ENCODE measurements around the gene LPAR5. TPM values are rescaled to one million over a fixed set of nuclear protein-coding genes. Genes with fewer than 3 reads are reported as not detected.

The LPAR5 gene
- total RNA-seq, 4 donors from 2014 or later, result 27.9 to 50.1 (median 30.2) TPM

DNA sequence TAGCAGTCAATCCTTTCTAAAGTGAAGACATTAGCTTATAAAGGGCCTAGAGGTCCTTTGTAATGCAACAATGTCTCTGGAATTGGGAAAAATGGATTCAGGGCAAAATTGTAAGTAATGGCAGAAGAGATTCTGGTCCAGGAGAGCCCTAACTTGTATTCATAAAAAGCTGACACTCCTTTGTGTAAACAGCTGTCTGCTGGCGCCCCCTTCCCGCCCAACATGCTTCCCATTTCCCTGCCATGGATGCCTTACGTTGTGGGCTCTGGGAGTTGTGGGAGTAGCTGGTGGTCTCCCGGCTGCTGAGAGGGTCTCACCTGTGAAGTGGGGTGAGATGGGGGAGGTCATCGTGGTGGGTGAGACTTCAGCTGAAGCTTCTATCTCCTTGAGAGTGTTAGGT lies 9.1 kb upstream of the LPAR5 start:
- TF ChIP-seq, protein P1, sequence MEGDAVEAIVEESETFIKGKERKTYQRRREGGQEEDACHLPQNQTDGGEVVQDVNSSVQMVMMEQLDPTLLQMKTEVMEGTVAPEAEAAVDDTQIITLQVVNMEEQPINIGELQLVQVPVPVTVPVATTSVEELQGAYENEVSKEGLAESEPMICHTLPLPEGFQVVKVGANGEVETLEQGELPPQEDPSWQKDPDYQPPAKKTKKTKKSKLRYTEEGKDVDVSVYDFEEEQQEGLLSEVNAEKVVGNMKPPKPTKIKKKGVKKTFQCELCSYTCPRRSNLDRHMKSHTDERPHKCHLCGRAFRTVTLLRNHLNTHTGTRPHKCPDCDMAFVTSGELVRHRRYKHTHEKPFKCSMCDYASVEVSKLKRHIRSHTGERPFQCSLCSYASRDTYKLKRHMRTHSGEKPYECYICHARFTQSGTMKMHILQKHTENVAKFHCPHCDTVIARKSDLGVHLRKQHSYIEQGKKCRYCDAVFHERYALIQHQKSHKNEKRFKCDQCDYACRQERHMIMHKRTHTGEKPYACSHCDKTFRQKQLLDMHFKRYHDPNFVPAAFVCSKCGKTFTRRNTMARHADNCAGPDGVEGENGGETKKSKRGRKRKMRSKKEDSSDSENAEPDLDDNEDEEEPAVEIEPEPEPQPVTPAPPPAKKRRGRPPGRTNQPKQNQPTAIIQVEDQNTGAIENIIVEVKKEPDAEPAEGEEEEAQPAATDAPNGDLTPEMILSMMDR (IDR thresholded peaks at IDR 0.05), result peak in 1 of 5 experiments; percentile 27
- TF ChIP-seq POLR2A (IDR thresholded peaks at IDR 0.05), result no peak
- Histone ChIP-seq H3K4me3 (no peak overlapping the region), H3K4me1 (peaks cover 0 to 19% (median 7%) of the 10 kb centered on the region in 4 donors), H3K27ac (peak overlapping the region in 3 of 4 donors; percentile 2 to 43 (median 20)), H3K36me3 (peaks cover 0 to 4% (median 2%) of the 10 kb centered on the region in 4 donors), H3K9me3 (no peaks in the 10 kb centered on the region), H3K27me3 (no peaks in the 10 kb centered on the region)
- DNase-seq, result peak; percentile 54
- 31 to 34% methylated on average over 3 to 5 of the region's 5 CpGs for WGBS, 2 donors (ENCODE audit: low coverage in 1 of 2)
- intact Hi-C loops (cut with DNase I; ENCODE audit: low total_unique reads), result no loop called here
- in situ Hi-C loops (cut with MboI; ENCODE audit: low pct_ligation_motif_present in 1 of 4, low pct_unique_long_range_greater_than_20kb in 1 of 4, low sequenced_read_pairs in 3 of 4), result no loop called here

DNA sequence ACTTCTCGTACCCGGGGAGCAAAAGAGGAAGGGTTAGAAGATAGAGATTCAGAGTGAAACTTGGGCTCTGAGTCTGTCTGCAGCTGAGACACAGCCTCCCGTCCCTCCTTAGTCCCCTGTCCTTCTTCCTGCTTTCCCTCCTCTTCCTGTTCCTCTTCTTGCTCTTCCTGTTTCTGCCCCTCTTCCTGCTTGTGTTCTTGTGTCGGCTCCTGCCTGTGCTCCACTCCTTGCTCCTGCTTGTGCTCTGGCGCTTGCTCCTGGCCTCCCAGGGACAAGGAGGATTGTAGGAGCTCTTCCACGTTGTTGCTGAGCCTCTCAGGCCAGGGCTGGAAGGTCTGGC lies 8.5 kb upstream of the LPAR5 start:
- no peak for DNase-seq
- WGBS, 2 donors (ENCODE audit: low coverage in 1 of 2), result 47 to 67% methylated on average over 5 to 6 of the region's 6 CpGs
- TF ChIP-seq EP300 (IDR thresholded peaks at IDR 0.05; ENCODE audit: low read depth) (no peak), POLR2AphosphoS5 (IDR thresholded peaks at IDR 0.05) (no peak), POLR2A (IDR thresholded peaks at IDR 0.05) (no peak)
- TF ChIP-seq, protein P1 (IDR thresholded peaks at IDR 0.05), result no peak
- in situ Hi-C loops (cut with MboI; ENCODE audit: low pct_ligation_motif_present in 1 of 4, low pct_unique_long_range_greater_than_20kb in 1 of 4, low sequenced_read_pairs in 3 of 4), result no loop called here
- no peaks in the 10 kb centered on the region for H3K9me3 ChIP-seq
- H3K4me1 ChIP-seq, result peaks cover 0 to 19% (median 7%) of the 10 kb centered on the region in 4 donors
- H3K27ac ChIP-seq, result peak overlapping the region; percentile 2 to 43 (median 22)
- H3K36me3 ChIP-seq, result no peaks in the 10 kb centered on the region
- intact Hi-C loops (cut with DNase I; ENCODE audit: low total_unique reads), result no loop called here
- no peaks in the 10 kb centered on the region for H3K27me3 ChIP-seq
- H3K4me3 ChIP-seq, result no peak overlapping the region

DNA sequence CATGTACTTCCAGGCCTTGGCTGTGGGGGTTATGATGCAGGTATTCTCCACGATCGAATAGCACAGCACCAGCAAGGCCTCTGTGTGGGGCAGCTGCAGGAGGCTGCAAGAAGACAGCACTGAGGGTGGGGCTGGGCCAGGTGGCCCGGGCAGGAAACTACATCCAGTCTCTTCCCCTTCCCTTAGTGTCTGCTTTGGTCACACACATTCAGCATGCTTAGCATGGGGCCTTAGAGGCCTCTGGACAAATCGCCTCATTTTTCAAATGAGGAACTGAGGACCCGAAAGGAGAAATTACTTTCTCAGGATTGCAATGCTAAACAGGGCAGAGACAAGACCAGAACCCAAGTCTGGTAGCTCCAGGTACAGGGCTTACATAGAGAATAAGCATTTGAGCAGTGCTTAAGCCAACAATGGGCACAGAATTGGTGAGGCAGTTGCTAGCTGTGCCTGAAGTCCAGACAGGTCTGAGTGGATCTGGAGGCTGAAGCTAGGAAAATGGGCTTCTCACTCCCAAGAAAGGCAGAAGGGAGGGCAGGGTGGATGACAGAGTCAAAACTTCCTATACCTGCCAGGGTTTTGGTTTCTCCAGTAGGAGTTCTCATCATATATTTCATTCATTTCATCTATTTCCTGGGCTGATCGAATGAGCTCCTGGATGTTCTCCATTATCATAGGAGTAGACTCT lies 8.0 kb upstream of the LPAR5 start:
- 65 to 80% methylated on average over 1 to 6 of the region's 6 CpGs for whole genome bisulfite sequencing, 2 donors (ENCODE audit: low coverage in 1 of 2)
- no peak overlapping the region for H3K4me3 ChIP-seq
- DNase-seq, result no peak
- intact Hi-C loops (cut with DNase I; ENCODE audit: low total_unique reads), result no loop called here
- in situ Hi-C loops (cut with MboI; ENCODE audit: low pct_ligation_motif_present in 1 of 4, low pct_unique_long_range_greater_than_20kb in 1 of 4, low sequenced_read_pairs in 3 of 4), result no loop called here
- no peaks in the 10 kb centered on the region for H3K27me3 ChIP-seq
- no peaks in the 10 kb centered on the region for H3K9me3 ChIP-seq
- peak overlapping the region in 3 of 4 donors; percentile 15 to 58 (median 30) for H3K27ac ChIP-seq
- TF ChIP-seq, protein P1 (IDR thresholded peaks at IDR 0.05), result no peak
- TF ChIP-seq POLR2A (IDR thresholded peaks at IDR 0.05), result no peak
- TF ChIP-seq EP300 (IDR thresholded peaks at IDR 0.05; ENCODE audit: low read depth), result no peak
- no peak for TF ChIP-seq POLR2AphosphoS5 (IDR thresholded peaks at IDR 0.05)
- H3K36me3 ChIP-seq, result no peaks in the 10 kb centered on the region
- H3K4me1 ChIP-seq, result peaks cover 0 to 19% (median 7%) of the 10 kb centered on the region in 4 donors

DNA sequence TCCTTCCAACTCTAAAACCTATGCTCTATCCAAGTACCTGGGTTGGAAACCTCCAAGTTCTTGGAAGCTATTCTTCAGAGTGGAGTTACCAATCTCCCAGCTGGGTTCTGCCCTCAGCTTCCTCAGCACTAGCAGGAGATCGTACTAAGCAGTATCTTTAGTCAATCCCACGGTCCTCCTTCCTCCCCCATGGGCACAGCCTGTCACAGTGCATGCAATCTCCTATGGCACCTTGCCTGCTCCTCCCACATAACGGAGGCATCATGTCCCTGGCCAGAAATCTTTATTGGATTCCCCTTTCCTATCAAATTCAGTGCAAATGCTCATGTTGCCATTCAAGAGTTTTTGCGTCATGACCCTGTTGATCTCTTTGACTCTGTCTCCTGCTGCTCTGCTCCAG lies 5.4 kb upstream of the LPAR5 start:
- intact Hi-C loops (cut with DNase I; ENCODE audit: low total_unique reads), result no loop called here
- DNase-seq, result no peak
- no peak overlapping the region for H3K4me3 ChIP-seq
- 63 to 80% methylated on average over 2 to 4 of the region's 4 CpGs for WGBS, 2 donors (ENCODE audit: low coverage in 1 of 2)
- H3K4me1 ChIP-seq, result peaks cover 0 to 13% (median 5%) of the 10 kb centered on the region in 4 donors
- TF ChIP-seq POLR2AphosphoS5 (IDR thresholded peaks at IDR 0.05), result no peak
- in situ Hi-C loops (cut with MboI; ENCODE audit: low pct_ligation_motif_present in 1 of 4, low pct_unique_long_range_greater_than_20kb in 1 of 4, low sequenced_read_pairs in 3 of 4), result no loop called here
- H3K36me3 ChIP-seq, result no peaks in the 10 kb centered on the region
- no peaks in the 10 kb centered on the region for H3K9me3 ChIP-seq
- H3K27me3 ChIP-seq, result no peaks in the 10 kb centered on the region
- H3K27ac ChIP-seq, result no peak overlapping the region

DNA sequence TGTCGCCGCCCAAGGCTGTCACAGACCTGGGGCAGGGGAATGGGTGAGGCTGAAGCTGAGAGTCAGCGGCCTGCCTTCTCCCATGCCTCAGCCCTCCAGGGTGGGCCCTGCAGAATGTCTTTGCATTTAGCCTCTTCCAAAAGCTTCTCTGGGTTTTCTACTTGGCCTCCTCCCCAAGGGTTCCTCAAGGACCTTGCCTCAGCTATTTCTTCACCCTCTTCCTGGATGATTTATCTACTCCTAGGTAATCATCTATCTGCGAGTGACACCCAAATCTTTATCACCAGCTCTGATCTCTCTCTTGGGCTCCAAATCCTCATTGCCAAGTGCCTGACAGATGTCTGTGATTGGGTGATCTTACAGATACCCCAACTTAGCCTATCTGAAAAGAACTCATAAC lies 4.7 kb upstream of the LPAR5 start:
- intact Hi-C loops (cut with DNase I; ENCODE audit: low total_unique reads), result no loop called here
- no peak overlapping the region for H3K4me3 ChIP-seq
- in situ Hi-C loops (cut with MboI; ENCODE audit: low pct_ligation_motif_present in 1 of 4, low pct_unique_long_range_greater_than_20kb in 1 of 4, low sequenced_read_pairs in 3 of 4), result no loop called here
- DNase-seq, result no peak
- no peak for TF ChIP-seq EP300 (IDR thresholded peaks at IDR 0.05; ENCODE audit: low read depth)
- TF ChIP-seq POLR2A (IDR thresholded peaks at IDR 0.05), result no peak
- TF ChIP-seq, protein P1 (IDR thresholded peaks at IDR 0.05), result no peak
- no peak for TF ChIP-seq POLR2AphosphoS5 (IDR thresholded peaks at IDR 0.05)
- peaks cover 0 to 15% (median 8%) of the 10 kb centered on the region in 4 donors for H3K4me1 ChIP-seq
- no peak overlapping the region for H3K27ac ChIP-seq
- H3K9me3 ChIP-seq, result no peaks in the 10 kb centered on the region
- H3K27me3 ChIP-seq, result no peaks in the 10 kb centered on the region
- WGBS, 2 donors (ENCODE audit: low coverage in 1 of 2), result 95 to 100% methylated on average over 1 to 4 of the region's 4 CpGs
- H3K36me3 ChIP-seq, result no peaks in the 10 kb centered on the region

Data from transverse colon (tissue), 4 donors.